ENCODE measurements around the gene ANGPTL2. TPM values are rescaled to one million over a fixed set of nuclear protein-coding genes. Genes with fewer than 3 reads are reported as not detected.

Gene ANGPTL2
- total and polyA plus RNA-seq, 7 donors, result 8.9 to 208 (median 15.0) TPM

DNA sequence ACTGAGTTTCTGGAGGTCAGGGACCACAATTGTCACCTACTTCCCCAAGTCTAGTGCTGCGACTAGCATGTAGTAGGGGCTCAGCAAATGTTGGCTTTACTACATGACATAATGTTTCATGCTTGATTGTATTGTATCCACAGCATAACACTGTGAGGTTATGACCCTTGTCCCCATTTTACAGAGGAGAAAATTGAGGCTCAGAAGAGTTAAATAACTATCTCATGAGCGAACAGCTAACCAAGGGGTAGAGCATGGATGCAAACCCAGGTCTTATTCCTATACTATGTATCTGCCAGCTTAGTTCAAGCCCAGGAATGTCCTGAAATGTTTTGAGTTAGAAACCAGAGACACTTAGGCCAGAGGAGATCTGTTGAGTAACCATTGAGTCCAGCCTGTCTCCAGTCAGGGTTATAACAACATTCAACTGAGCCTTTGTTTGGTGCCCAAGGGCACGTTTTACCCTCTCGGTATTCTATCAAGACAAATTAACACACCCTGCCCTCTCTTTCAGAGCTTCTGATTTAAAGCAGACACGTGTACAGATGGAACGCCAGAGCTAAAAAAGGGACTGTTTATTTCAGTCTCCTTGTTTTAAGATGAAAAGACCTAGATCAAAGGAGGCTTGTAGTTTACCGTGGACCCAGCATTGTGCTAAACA is 16.5 kb downstream of the ANGPTL2 start:
- WGBS, 3 donors, result 86 to 90% (median 89%) methylated on average over 7 of the region's 7 CpGs
- TF ChIP-seq, protein P1, sequence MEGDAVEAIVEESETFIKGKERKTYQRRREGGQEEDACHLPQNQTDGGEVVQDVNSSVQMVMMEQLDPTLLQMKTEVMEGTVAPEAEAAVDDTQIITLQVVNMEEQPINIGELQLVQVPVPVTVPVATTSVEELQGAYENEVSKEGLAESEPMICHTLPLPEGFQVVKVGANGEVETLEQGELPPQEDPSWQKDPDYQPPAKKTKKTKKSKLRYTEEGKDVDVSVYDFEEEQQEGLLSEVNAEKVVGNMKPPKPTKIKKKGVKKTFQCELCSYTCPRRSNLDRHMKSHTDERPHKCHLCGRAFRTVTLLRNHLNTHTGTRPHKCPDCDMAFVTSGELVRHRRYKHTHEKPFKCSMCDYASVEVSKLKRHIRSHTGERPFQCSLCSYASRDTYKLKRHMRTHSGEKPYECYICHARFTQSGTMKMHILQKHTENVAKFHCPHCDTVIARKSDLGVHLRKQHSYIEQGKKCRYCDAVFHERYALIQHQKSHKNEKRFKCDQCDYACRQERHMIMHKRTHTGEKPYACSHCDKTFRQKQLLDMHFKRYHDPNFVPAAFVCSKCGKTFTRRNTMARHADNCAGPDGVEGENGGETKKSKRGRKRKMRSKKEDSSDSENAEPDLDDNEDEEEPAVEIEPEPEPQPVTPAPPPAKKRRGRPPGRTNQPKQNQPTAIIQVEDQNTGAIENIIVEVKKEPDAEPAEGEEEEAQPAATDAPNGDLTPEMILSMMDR (IDR thresholded peaks at IDR 0.05), result no peak
- intact Hi-C loops (cut with DNase I), result loop anchor here in 1 of 2 donors (5.0 kb wide), 1 partner anchor 119 kb away; no protein-coding TSS in a partner anchor
- Histone ChIP-seq H3K4me3 (no peak overlapping the region), H3K4me1 (peaks cover 18% of the 10 kb centered on the region), H3K9me3 (no peaks in the 10 kb centered on the region), H3K27me3 (ENCODE audit: insufficient read depth in 3 of 3, low read length in 2 of 3) (no peaks in the 10 kb centered on the region), H3K27ac (no peak overlapping the region), H3K36me3 (ENCODE audit: insufficient read depth in 1 of 2, low read depth in 1 of 2) (peaks cover 0 to 78% of the 10 kb centered on the region in 2 donors)
- no peak for DNase-seq
- ATAC-seq, result no peak

DNA sequence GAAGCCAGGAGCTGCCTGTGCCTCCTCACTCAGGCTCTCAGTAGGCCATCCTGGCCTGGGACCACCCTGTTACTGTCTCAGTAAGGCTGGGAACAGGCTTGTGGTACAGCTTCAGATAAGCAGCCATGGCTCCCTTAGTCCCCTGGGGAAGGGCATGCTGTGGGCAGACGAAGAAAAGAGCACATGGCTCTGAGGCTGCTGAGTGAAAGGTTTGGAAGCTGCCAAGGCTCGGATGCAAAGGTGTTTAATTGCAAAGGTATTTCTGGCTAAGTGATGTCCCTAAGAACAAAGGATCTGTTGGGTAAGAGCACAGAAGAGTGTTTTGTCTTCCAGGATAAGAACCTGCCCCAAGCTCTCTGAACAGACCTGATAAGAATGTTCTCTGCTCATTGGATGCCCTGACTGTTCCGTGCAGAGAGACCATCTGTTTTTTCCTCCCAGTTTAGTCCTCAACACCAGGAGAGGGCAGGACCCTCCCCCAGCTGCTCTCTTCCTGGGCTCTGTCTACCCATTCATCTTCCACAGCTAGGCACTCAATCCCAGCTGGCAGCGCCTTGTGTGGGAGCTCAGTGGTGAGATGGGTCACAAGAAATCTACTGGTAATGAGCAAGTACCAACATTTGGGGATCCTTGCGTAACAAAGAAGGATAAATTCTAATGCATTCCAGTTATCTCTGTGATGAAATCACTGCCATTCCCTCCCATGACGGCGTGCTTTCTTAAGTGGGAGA is 17.7 kb downstream of the ANGPTL2 start:
- DNase-seq (no peak), ATAC-seq (peak in 1 of 4 donors; percentile 39)
- peaks cover 0 to 88% of the 10 kb centered on the region in 2 donors for H3K36me3 ChIP-seq (ENCODE audit: insufficient read depth in 1 of 2, low read depth in 1 of 2)
- no peaks in the 10 kb centered on the region for H3K9me3 ChIP-seq
- peak overlapping the region; percentile 9 for H3K27ac ChIP-seq
- 85 to 91% (median 90%) methylated on average over 7 of the region's 7 CpGs for WGBS, 3 donors
- H3K4me1 ChIP-seq, result peaks cover 15% of the 10 kb centered on the region
- intact Hi-C loops (cut with DNase I), result loop anchor here in 1 of 2 donors (5.0 kb wide), 1 partner anchor 117 kb away; no protein-coding TSS in a partner anchor
- TF ChIP-seq, protein P1 (IDR thresholded peaks at IDR 0.05), result no peak
- no peaks in the 10 kb centered on the region for H3K27me3 ChIP-seq (ENCODE audit: insufficient read depth in 3 of 3, low read length in 2 of 3)
- no peak overlapping the region for H3K4me3 ChIP-seq

DNA sequence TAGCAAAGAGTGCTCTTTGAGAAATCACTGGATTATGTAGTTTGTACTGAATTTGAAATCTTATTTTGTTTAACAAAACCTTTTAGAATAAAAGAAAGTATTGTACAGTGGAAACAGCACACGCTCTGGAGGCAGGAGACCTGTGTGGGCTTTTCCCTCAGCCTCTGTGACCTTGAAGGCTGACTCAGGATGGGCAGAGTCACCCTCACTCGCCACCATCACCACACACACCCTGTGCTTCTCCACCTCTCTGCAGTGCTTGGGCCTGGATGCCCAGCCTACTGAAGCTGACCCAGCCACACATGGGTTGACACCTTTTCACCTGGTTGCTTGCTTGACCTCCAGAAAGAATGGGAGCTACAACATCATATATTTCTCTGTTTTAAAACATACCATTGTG is 19.6 kb downstream of the ANGPTL2 start:
- Histone ChIP-seq H3K27ac (no peak overlapping the region), H3K9me3 (no peaks in the 10 kb centered on the region), H3K4me1 (peaks cover 14% of the 10 kb centered on the region), H3K4me3 (no peak overlapping the region), H3K27me3 (ENCODE audit: insufficient read depth in 3 of 3, low read length in 2 of 3) (no peaks in the 10 kb centered on the region), H3K36me3 (ENCODE audit: insufficient read depth in 1 of 2, low read depth in 1 of 2) (peaks cover 0 to 86% of the 10 kb centered on the region in 2 donors)
- whole genome bisulfite sequencing, 3 donors, result 96 to 98% (median 97%) methylated on average over 2 of the region's 2 CpGs
- no peak for DNase-seq
- ATAC-seq, result no peak
- TF ChIP-seq, protein P1 (IDR thresholded peaks at IDR 0.05), result no peak
- intact Hi-C loops (cut with DNase I), result loop anchor here in 1 of 2 donors (2.0 kb wide), 1 partner anchor 16 kb away; no protein-coding TSS in a partner anchor

DNA sequence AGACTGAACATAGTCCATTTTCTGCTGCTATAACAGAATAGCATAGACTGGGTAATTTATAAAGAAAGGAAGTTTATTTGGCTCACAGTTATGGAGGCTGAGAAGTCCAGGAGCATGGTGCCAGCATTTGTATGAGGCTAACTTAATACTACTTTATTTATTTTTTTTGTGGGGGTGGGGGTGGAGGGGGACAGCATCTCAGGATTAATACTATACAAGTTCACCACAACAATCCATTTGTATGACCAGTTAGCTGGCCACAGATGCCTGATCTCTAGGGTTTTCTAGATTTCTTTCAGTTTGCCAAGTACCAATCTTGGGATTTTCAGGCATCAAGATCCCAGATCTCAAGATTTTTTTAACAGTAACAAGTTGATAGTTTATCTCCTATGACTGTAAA is 20.3 kb downstream of the ANGPTL2 start:
- peaks cover 0 to 80% of the 10 kb centered on the region in 2 donors for H3K36me3 ChIP-seq (ENCODE audit: insufficient read depth in 1 of 2, low read depth in 1 of 2)
- DNase-seq, result no peak
- H3K27me3 ChIP-seq (ENCODE audit: insufficient read depth in 3 of 3, low read length in 2 of 3), result no peaks in the 10 kb centered on the region
- intact Hi-C loops (cut with DNase I), result loop anchor here in 1 of 2 donors (2.0 kb wide), 1 partner anchor 15 kb away; no protein-coding TSS in a partner anchor
- H3K4me3 ChIP-seq, result no peak overlapping the region
- no peaks in the 10 kb centered on the region for H3K9me3 ChIP-seq
- no peak overlapping the region for H3K27ac ChIP-seq
- no peak for ATAC-seq
- TF ChIP-seq, protein P1 (IDR thresholded peaks at IDR 0.05), result no peak
- H3K4me1 ChIP-seq, result peaks cover 10% of the 10 kb centered on the region

Data from psoas muscle (tissue), 8 donors.